ENCODE data around the gene TNRC6C.

GRCh38 chr17:78046923-78047322, 88.4 kb downstream of the TNRC6C start:
- TF ChIP-seq EZH2 (IDR thresholded peaks at IDR 0.05; ENCODE audit: borderline replicate concordance, low read depth, low read length, severe bottlenecking) (no peak), CTCF (IDR thresholded peaks at IDR 0.05; ENCODE audit: borderline replicate concordance, extremely low read depth, low read length, poor library complexity, severe bottlenecking) (no peak)
